HepG2 (cell line): ENCODE data around the gene DUOXA1. TPM values are rescaled to one million over a fixed set of nuclear protein-coding genes. Genes with fewer than 3 reads are reported as not detected.

Source experiments
- ATF1 ChIP-seq: IDR thresholded peaks from 2 replicates; pipeline ENCODE4 v1.6.1; 2016; ENCODE audit warnings: mild to moderate bottlenecking, control low read depth
- BCL6 ChIP-seq: IDR thresholded peaks from 2 replicates; pipeline ENCODE4 v1.6.1; 2016; ENCODE audit warnings: missing genetic modification reagents, missing compliant biosample characterization
- FUBP1 ChIP-seq: sonication (generic); formaldehyde crosslinking; IDR thresholded peaks from 2 replicates; pipeline ENCODE4 v1.5.1; 2020; ENCODE audit warnings: missing genetic modification reagents, mild to moderate bottlenecking, borderline replicate concordance
- GLMP ChIP-seq: sonication (generic); formaldehyde crosslinking; IDR thresholded peaks from 2 replicates; pipeline ENCODE4 v1.9.0; 2021; ENCODE audit warnings: missing genetic modification reagents, mild to moderate bottlenecking, borderline replicate concordance
- IRF2 ChIP-seq: IDR thresholded peaks from 2 replicates; pipeline ENCODE4 v1.6.1; 2018; ENCODE audit warnings: missing genetic modification reagents, missing compliant biosample characterization
- MAX ChIP-seq: IDR thresholded peaks from 2 replicates; pipeline ENCODE4 v1.6.1; 2012; ENCODE audit warnings: inconsistent platforms
- PCBP1 ChIP-seq: fragments of 200-400 bp; formaldehyde crosslinking; IDR thresholded peaks from 2 replicates; pipeline ENCODE4 v1.6.1; 2017; ENCODE audit warnings: mild to moderate bottlenecking, low read depth, low read length, borderline replicate concordance
- RBM39 ChIP-seq: fragments of 200-400 bp; formaldehyde crosslinking; IDR thresholded peaks from one replicate; pipeline ENCODE4 v1.6.1; 2018; ENCODE audit warnings: antibody characterized with exemption, mild to moderate bottlenecking, low read depth, low read length; ENCODE audit not compliant: poor library complexity, severe bottlenecking
- SMAD3 ChIP-seq: sonication (generic); formaldehyde crosslinking; IDR thresholded peaks from 2 replicates; pipeline ENCODE4 v1.4.0; 2020; ENCODE audit warnings: missing genetic modification reagents
- TEAD3 ChIP-seq: optimal IDR thresholded peaks from 2 replicates; pipeline ENCODE3; 2016; ENCODE audit warnings: borderline replicate concordance
- THYN1 ChIP-seq: sonication (generic); formaldehyde crosslinking; IDR thresholded peaks from 2 replicates; pipeline ENCODE4 v1.8.1; 2023; ENCODE audit warnings: low read depth, mild to moderate bottlenecking, moderate library complexity, missing genetic modification reagents, borderline replicate concordance
- YEATS2 ChIP-seq: sonication (generic); formaldehyde crosslinking; IDR thresholded peaks from 2 replicates; pipeline ENCODE4 v1.4.0; 2020; ENCODE audit warnings: missing genetic modification reagents, borderline replicate concordance
- ZBED4 ChIP-seq: sonication (generic); formaldehyde crosslinking; IDR thresholded peaks from 2 replicates; pipeline ENCODE4 v1.4.0; 2020; ENCODE audit warnings: missing genetic modification reagents, borderline replicate concordance
- ZBTB26 ChIP-seq: IDR thresholded peaks from 2 replicates; pipeline ENCODE4 v1.6.1; 2016; ENCODE audit warnings: missing compliant biosample characterization, missing genetic modification reagents, borderline replicate concordance
- ZNF24 ChIP-seq: fragments of 450-650 bp; IDR thresholded peaks from 2 replicates; pipeline ENCODE4 v1.6.1; 2017; ENCODE audit warnings: antibody characterized with exemption, mild to moderate bottlenecking
- ZNF484 ChIP-seq: sonication (generic); formaldehyde crosslinking; IDR thresholded peaks from 2 replicates; pipeline ENCODE4 v1.5.1; 2020; ENCODE audit warnings: mild to moderate bottlenecking, low read depth, missing genetic modification reagents, borderline replicate concordance
- ZNF501 ChIP-seq: sonication (generic); formaldehyde crosslinking; IDR thresholded peaks from 2 replicates; pipeline ENCODE4 v1.5.1; 2020; ENCODE audit warnings: mild to moderate bottlenecking, moderate library complexity, missing genetic modification reagents
- ZNF549 ChIP-seq: sonication (generic); formaldehyde crosslinking; IDR thresholded peaks from 2 replicates; pipeline ENCODE4 v1.5.0; 2020; ENCODE audit warnings: missing genetic modification reagents
- ZNF780A ChIP-seq: sonication (generic); formaldehyde crosslinking; IDR thresholded peaks from 2 replicates; pipeline ENCODE4 v1.8.0; 2022; ENCODE audit warnings: mild to moderate bottlenecking, missing genetic modification reagents, moderate library complexity
- ZNF878 ChIP-seq: sonication (generic); formaldehyde crosslinking; IDR thresholded peaks from 2 replicates; pipeline ENCODE4 v1.8.1; 2023; ENCODE audit warnings: mild to moderate bottlenecking, missing genetic modification reagents, moderate library complexity
- ZSCAN31 ChIP-seq: sonication (generic); formaldehyde crosslinking; IDR thresholded peaks from 2 replicates; pipeline ENCODE4 v1.5.0; 2020; ENCODE audit warnings: low read depth, mild to moderate bottlenecking, missing genetic modification reagents
- polyA plus RNA-seq, 8 experiments: library from polyadenylated mRNA; depleted of rRNA in 3 of 8; stranded (reverse) in 7 of 8; unstranded in 1 of 8; fragments of >200 nt; fragmentation: Illumina TruSeq in 4 of 8; extraction: Trizol in 4 of 8; gene quantifications; 2 replicates each; pipeline versions ENCODE4 v1.2.1 to v1.2.3, GENCODE V29; 2011 to 2016; ENCODE audit warnings: low read depth in 4 of 8, missing spikeins in 1 of 8, mixed read lengths in 1 of 8; ENCODE audit not compliant: insufficient read depth in 1 of 8
- total RNA-seq, 5 experiments: library from RNA; depleted of rRNA; stranded (reverse); fragments of >200 nt; fragmentation: Illumina TruSeq; extraction: Trizol; gene quantifications; 2 replicates each; pipeline ENCODE4 v1.2.3, GENCODE V29; 2016; ENCODE audit warnings: low read depth in 1 of 5

DUOXA1 gene
- total and polyA plus RNA-seq, 2 of the 13 experiments (the other 11 are each of a cell fraction or from before 2014, with no cell fraction given), result not detected

GRCh38 chr15:45162771-45163507, 33.3 kb upstream of the DUOXA1 start (continued):
- TF ChIP-seq FUBP1 (CRISPR knock-in tag) (no peak), RBM39 (peak; percentile 64), IRF2 (CRISPR knock-in tag) (peak; percentile 53; the same call in 1 of the 2 replicates), ZNF549 (CRISPR knock-in tag) (no peak), ZNF484 (CRISPR knock-in tag) (no peak), ATF1 (CRISPR knock-in tag) (no peak), TEAD3 (CRISPR knock-in tag) (peak; percentile 68), GLMP (CRISPR knock-in tag) (no peak), ZSCAN31 (CRISPR knock-in tag) (0 out of 2 replicates have a peak, but pooled peaks have one; percentile 7), ZNF501 (CRISPR knock-in tag) (0 out of 2 replicates have a peak, but pooled peaks have one; percentile 17), ZNF780A (no peak), ZBTB26 (CRISPR knock-in tag) (no peak), MAX (no peak), PCBP1 (0 out of 2 replicates have a peak, but pooled peaks have one; percentile 47), YEATS2 (CRISPR knock-in tag) (0 out of 2 replicates have a peak, but pooled peaks have one; percentile 22), ZBED4 (CRISPR knock-in tag) (no peak), ZNF24 (no peak), ZNF878 (CRISPR knock-in tag) (no peak), THYN1 (CRISPR knock-in tag) (no peak), SMAD3 (CRISPR knock-in tag) (0 out of 2 replicates have a peak, but pooled peaks have one; percentile 32), BCL6 (CRISPR knock-in tag) (no peak)
